GM23338 (cell line): ENCODE results near the gene TMCC1. TPM values are rescaled to one million over a fixed set of nuclear protein-coding genes. Genes with fewer than 3 reads are reported as not detected.

Experiments used
- ATAC-seq: fragments of 200-7000 bp; cut with Tn5 transposase; 3 replicates; pipeline ENCODE4 v1.9.1; 2020
- DNase-seq: peaks from one replicate; pipeline ENCODE4 v3.0.0-alpha.2; 2015; ENCODE audit warnings: low spot score
- H2AFZ ChIP-seq: fragments of 200-600 bp; sonication (generic); 2 replicates; pipeline ENCODE4 v1.8.0; 2016; ENCODE audit warnings: antibody characterized with exemption, mild to moderate bottlenecking, moderate library complexity
- H3F3A ChIP-seq: fragments of 200-600 bp; sonication (generic); replicated peaks from 2 replicates; pipeline ENCODE4 v1.8.0; 2017; ENCODE audit warnings: antibody characterized with exemption, mixed run types, low read depth
- H3K27ac ChIP-seq: fragments of 200-600 bp; sonication (generic); 2 replicates; pipeline ENCODE4 v1.6.1; 2016; ENCODE audit warnings: low read depth
- H3K27me3 ChIP-seq: fragments of 200-600 bp; sonication (generic); 2 replicates; pipeline ENCODE4 v1.8.0; 2016; ENCODE audit warnings: mild to moderate bottlenecking, mixed run types, moderate library complexity; ENCODE audit not compliant: insufficient read depth
- H3K36me3 ChIP-seq: fragments of 200-600 bp; sonication (generic); 2 replicates; pipeline ENCODE4 v1.8.0; 2016; ENCODE audit warnings: mild to moderate bottlenecking; ENCODE audit not compliant: insufficient read depth
- H3K4me1 ChIP-seq: fragments of 200-600 bp; sonication (generic); 2 replicates; pipeline ENCODE4 v1.8.0; 2016; ENCODE audit warnings: mild to moderate bottlenecking, moderate library complexity; ENCODE audit not compliant: insufficient read depth
- H3K4me2 ChIP-seq: fragments of 200-600 bp; sonication (generic); 2 replicates; pipeline ENCODE4 v1.7.1; 2017; ENCODE audit warnings: mixed run types
- H3K4me3 ChIP-seq: fragments of 200-600 bp; sonication (generic); 2 replicates; pipeline ENCODE4 v1.6.1; 2016; ENCODE audit warnings: mixed run types
- H3K79me2 ChIP-seq: fragments of 200-600 bp; sonication (generic); replicated peaks from 2 replicates; pipeline ENCODE4 v1.8.0; 2017; ENCODE audit warnings: mild to moderate bottlenecking; ENCODE audit not compliant: insufficient read depth
- H3K9me2 ChIP-seq: fragments of 200-600 bp; sonication (generic); 2 replicates; pipeline ENCODE4 v1.8.0; 2017; ENCODE audit not compliant: insufficient read depth
- H4K20me1 ChIP-seq: fragments of 200-600 bp; sonication (generic); replicated peaks from 2 replicates; pipeline ENCODE4 v1.8.0; 2017; ENCODE audit warnings: mild to moderate bottlenecking; ENCODE audit not compliant: insufficient read depth
- H3K27ac Mint-ChIP-seq: 2 replicates; pipeline ENCODE4 v1.8.0; 2020; ENCODE audit warnings: inconsistent platforms, mild to moderate bottlenecking, moderate library complexity, mixed read lengths
- H3K27me3 Mint-ChIP-seq: 3 replicates; pipeline ENCODE4 v1.8.0; 2022; ENCODE audit warnings: low read depth, mild to moderate bottlenecking, moderate library complexity, mixed read lengths, inconsistent platforms; ENCODE audit not compliant: insufficient read depth, poor library complexity
- H3K36me3 Mint-ChIP-seq: 3 replicates; pipeline ENCODE4 v1.8.0; 2021; ENCODE audit warnings: low read depth, mild to moderate bottlenecking, inconsistent platforms, moderate library complexity, mixed read lengths
- H3K4me1 Mint-ChIP-seq: 3 replicates; pipeline ENCODE4 v1.8.0; 2020; ENCODE audit warnings: mild to moderate bottlenecking, inconsistent platforms, mixed read lengths
- H3K4me3 Mint-ChIP-seq: 3 replicates; pipeline ENCODE4 v1.8.0; 2021; ENCODE audit warnings: moderate library complexity, mild to moderate bottlenecking, inconsistent platforms, mixed read lengths
- H3K9me3 Mint-ChIP-seq: 3 replicates; pipeline ENCODE4 v1.8.0; 2020; ENCODE audit warnings: moderate library complexity, mild to moderate bottlenecking, inconsistent platforms, mixed read lengths
- CREB1 ChIP-seq: fragments of 250-450 bp; sonication (Bioruptor Pico); IDR thresholded peaks from 2 replicates; pipeline ENCODE4 v1.5.0; 2020; ENCODE audit warnings: low read depth, mild to moderate bottlenecking, moderate library complexity
- EZH2 ChIP-seq: fragments of 200-600 bp; sonication (generic); IDR thresholded peaks from one replicate; pipeline ENCODE4 v1.8.0; 2017; ENCODE audit warnings: antibody characterized with exemption, mild to moderate bottlenecking, low read depth; ENCODE audit not compliant: unreplicated experiment
- EZH2phosphoT487 ChIP-seq: fragments of 200-600 bp; sonication (generic); IDR thresholded peaks from one replicate; pipeline ENCODE4 v1.8.1; 2018; ENCODE audit warnings: antibody characterized with exemption; ENCODE audit not compliant: unreplicated experiment
- JUNB ChIP-seq: IDR thresholded peaks from one replicate; pipeline ENCODE4 v1.6.1; 2016; ENCODE audit warnings: antibody characterized with exemption; ENCODE audit not compliant: unreplicated experiment
- NANOG ChIP-seq: IDR thresholded peaks from 2 replicates; pipeline ENCODE4 v1.6.1; 2016; ENCODE audit warnings: antibody characterized with exemption, borderline replicate concordance
- POLR2AphosphoS5 ChIP-seq: IDR thresholded peaks from 2 replicates; pipeline ENCODE4 v1.6.1; 2016; ENCODE audit warnings: antibody characterized with exemption, low read depth
- STAT1 ChIP-seq: IDR thresholded peaks from one replicate; pipeline ENCODE4 v1.6.1; 2016; ENCODE audit warnings: antibody characterized with exemption; ENCODE audit not compliant: unreplicated experiment
- ZNF114 ChIP-seq: fragments of 250-450 bp; sonication (Bioruptor Pico); IDR thresholded peaks from 2 replicates; pipeline ENCODE4 v1.5.0; 2020; ENCODE audit warnings: mild to moderate bottlenecking, moderate library complexity
- ZNF331 ChIP-seq: fragments of 250-450 bp; sonication (Bioruptor Pico); IDR thresholded peaks from 2 replicates; pipeline ENCODE4 v1.5.0; 2020; ENCODE audit warnings: low read depth, mild to moderate bottlenecking, moderate library complexity
- ZNF462 ChIP-seq: fragments of 250-450 bp; sonication (Bioruptor Pico); IDR thresholded peaks from 2 replicates; pipeline ENCODE4 v1.5.0; 2020; ENCODE audit warnings: mild to moderate bottlenecking, moderate library complexity
- polyA plus RNA-seq: library from polyadenylated mRNA; unstranded; fragments of >200 nt; fragmentation: Nextera tagmentation; extraction: Ambion mirVana; gene quantifications from 2 replicates; pipeline ENCODE4 v1.2.1, GENCODE V29; 2016
- total RNA-seq: library from RNA; depleted of rRNA; stranded (reverse); fragments of >200 nt; shearing (Covaris generic); gene quantifications from 2 replicates; pipeline ENCODE4 v1.2.3, GENCODE V29; 2014
- TF ChIP-seq, protein P1 (sequence below), 2 experiments: fragments of 200-600 bp in 1 of 2; sonication (generic) in 1 of 2; conservative IDR thresholded peaks; 2 replicates each; pipeline versions ENCODE4 v1.5.1 to v1.6.1; 2016 to 2017; ENCODE audit warnings: antibody characterized with exemption in 2 of 2, low read depth in 2 of 2, mild to moderate bottlenecking in 2 of 2, moderate library complexity in 1 of 2
- TF ChIP-seq, protein P2 (sequence below): IDR thresholded peaks from 2 replicates; pipeline ENCODE4 v1.6.1; 2016; ENCODE audit warnings: antibody characterized with exemption
- TF ChIP-seq, protein P3 (sequence below): IDR thresholded peaks from one replicate; pipeline ENCODE4 v1.6.1; 2018; ENCODE audit warnings: antibody characterized with exemption; ENCODE audit not compliant: unreplicated experiment

Gene TMCC1
- total and polyA plus RNA-seq, 2 experiments from 2014 or later: 8.2 to 18.4 TPM

- Mint-ChIP-seq H3K4me3 (no peak overlapping the region), H3K9me3 (no peaks in the 10 kb centered on the region), H3K4me1 (0 out of 3 replicates have a peak, but pooled peaks cover 2% of the 10 kb centered on the region), H3K27ac (no peak overlapping the region), H3K36me3 (peaks cover 3% of the 10 kb centered on the region; the same call in 2 of the 3 replicates), H3K27me3 (no peaks in the 10 kb centered on the region)
- no peaks in the 10 kb centered on the region for H3K4me1 ChIP-seq
- TF ChIP-seq POLR2AphosphoS5 (no peak), ZNF114 (no peak), NANOG (no peak), ZNF331 (CRISPR knock-in tag) (no peak), CREB1 (CRISPR knock-in tag) (no peak), JUNB (no peak), ZNF462 (CRISPR knock-in tag) (no peak), EZH2 (no peak), STAT1 (no peak), EZH2phosphoT487 (no peak)
- TF ChIP-seq, protein P1, sequence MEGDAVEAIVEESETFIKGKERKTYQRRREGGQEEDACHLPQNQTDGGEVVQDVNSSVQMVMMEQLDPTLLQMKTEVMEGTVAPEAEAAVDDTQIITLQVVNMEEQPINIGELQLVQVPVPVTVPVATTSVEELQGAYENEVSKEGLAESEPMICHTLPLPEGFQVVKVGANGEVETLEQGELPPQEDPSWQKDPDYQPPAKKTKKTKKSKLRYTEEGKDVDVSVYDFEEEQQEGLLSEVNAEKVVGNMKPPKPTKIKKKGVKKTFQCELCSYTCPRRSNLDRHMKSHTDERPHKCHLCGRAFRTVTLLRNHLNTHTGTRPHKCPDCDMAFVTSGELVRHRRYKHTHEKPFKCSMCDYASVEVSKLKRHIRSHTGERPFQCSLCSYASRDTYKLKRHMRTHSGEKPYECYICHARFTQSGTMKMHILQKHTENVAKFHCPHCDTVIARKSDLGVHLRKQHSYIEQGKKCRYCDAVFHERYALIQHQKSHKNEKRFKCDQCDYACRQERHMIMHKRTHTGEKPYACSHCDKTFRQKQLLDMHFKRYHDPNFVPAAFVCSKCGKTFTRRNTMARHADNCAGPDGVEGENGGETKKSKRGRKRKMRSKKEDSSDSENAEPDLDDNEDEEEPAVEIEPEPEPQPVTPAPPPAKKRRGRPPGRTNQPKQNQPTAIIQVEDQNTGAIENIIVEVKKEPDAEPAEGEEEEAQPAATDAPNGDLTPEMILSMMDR (conservative IDR thresholded peaks at IDR 0.05; ENCODE audit: low read depth in 2 of 2): no peak
- TF ChIP-seq, protein P2, sequence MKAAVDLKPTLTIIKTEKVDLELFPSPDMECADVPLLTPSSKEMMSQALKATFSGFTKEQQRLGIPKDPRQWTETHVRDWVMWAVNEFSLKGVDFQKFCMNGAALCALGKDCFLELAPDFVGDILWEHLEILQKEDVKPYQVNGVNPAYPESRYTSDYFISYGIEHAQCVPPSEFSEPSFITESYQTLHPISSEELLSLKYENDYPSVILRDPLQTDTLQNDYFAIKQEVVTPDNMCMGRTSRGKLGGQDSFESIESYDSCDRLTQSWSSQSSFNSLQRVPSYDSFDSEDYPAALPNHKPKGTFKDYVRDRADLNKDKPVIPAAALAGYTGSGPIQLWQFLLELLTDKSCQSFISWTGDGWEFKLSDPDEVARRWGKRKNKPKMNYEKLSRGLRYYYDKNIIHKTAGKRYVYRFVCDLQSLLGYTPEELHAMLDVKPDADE: no peak
- TF ChIP-seq, protein P3, sequence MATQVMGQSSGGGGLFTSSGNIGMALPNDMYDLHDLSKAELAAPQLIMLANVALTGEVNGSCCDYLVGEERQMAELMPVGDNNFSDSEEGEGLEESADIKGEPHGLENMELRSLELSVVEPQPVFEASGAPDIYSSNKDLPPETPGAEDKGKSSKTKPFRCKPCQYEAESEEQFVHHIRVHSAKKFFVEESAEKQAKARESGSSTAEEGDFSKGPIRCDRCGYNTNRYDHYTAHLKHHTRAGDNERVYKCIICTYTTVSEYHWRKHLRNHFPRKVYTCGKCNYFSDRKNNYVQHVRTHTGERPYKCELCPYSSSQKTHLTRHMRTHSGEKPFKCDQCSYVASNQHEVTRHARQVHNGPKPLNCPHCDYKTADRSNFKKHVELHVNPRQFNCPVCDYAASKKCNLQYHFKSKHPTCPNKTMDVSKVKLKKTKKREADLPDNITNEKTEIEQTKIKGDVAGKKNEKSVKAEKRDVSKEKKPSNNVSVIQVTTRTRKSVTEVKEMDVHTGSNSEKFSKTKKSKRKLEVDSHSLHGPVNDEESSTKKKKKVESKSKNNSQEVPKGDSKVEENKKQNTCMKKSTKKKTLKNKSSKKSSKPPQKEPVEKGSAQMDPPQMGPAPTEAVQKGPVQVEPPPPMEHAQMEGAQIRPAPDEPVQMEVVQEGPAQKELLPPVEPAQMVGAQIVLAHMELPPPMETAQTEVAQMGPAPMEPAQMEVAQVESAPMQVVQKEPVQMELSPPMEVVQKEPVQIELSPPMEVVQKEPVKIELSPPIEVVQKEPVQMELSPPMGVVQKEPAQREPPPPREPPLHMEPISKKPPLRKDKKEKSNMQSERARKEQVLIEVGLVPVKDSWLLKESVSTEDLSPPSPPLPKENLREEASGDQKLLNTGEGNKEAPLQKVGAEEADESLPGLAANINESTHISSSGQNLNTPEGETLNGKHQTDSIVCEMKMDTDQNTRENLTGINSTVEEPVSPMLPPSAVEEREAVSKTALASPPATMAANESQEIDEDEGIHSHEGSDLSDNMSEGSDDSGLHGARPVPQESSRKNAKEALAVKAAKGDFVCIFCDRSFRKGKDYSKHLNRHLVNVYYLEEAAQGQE: no peak
- H3K27me3 ChIP-seq: no peaks in the 10 kb centered on the region
- no peaks in the 10 kb centered on the region; the same call in 1 of the 2 replicates for H4K20me1 ChIP-seq
- no peaks in the 10 kb centered on the region for H3K36me3 ChIP-seq
- no peaks in the 10 kb centered on the region for H3K79me2 ChIP-seq
- no peak overlapping the region for H3K4me3 ChIP-seq
- H3K9me2 ChIP-seq: no peaks in the 10 kb centered on the region
- no peak overlapping the region for H2AFZ ChIP-seq
- no peaks in the 10 kb centered on the region for H3F3A ChIP-seq
- no peak for ATAC-seq
- H3K4me2 ChIP-seq: no peak overlapping the region
- DNase-seq: no peak
- no peak overlapping the region for H3K27ac ChIP-seq
Observed at GRCh38 chr3:129764090-129764489, 129.4 kb downstream of the TMCC1 start.
